ENCODE results near the gene HEPHL1. TPM values are rescaled to one million over a fixed set of nuclear protein-coding genes. Genes with fewer than 3 reads are reported as not detected.

The HEPHL1 gene
- total RNA-seq, 3 donors from 2014 or later (not counting 1 experiment from before 2014, with no cell fraction given): not detected

DNA sequence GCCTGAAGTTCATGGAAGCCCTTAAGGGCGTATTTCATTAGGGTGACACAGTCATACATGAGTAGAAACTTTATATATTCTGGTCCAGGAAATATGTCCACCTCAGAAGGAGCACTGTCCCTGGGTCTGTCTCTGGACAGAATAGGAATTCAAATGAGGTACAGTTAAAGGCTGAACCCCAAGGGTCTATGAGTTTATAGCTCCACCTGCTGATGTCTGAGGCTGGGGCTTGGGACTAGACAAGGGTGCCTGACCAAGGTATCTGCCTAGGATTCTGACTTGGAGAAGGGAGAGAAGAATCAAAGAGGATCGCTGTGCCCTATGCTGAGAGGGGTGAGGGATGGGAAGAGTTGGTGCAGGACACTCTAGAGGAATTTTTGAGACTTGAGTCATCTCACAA is 14.9 kb downstream of the HEPHL1 start:
- DNase-seq: no peak
- no peak overlapping the region for H3K4me3 Mint-ChIP-seq
- no peak overlapping the region for H3K27ac Mint-ChIP-seq
- no peaks in the 10 kb centered on the region for H3K27me3 Mint-ChIP-seq (ENCODE audit: low read depth in 2 of 2)
- intact Hi-C loops (cut with micrococcal nuclease): no loop called here
- H3K4me1 ChIP-seq (ENCODE audit: control insufficient read depth, insufficient read depth, low read length): no peaks in the 10 kb centered on the region
- no peaks in the 10 kb centered on the region for H3K36me3 Mint-ChIP-seq
- WGBS (ENCODE audit: insufficient coverage): 83% methylated on average over 2 of the region's 2 CpGs
- H3K4me1 Mint-ChIP-seq: no peaks in the 10 kb centered on the region
- H3K9me3 Mint-ChIP-seq: peaks cover 2 to 7% of the 10 kb centered on the region in 2 donors
- no peak overlapping the region for H3K4me3 ChIP-seq (ENCODE audit: low read length)
- no peaks in the 10 kb centered on the region for H3K9me3 ChIP-seq (ENCODE audit: control insufficient read depth, insufficient read depth, low read length)
- no peak for TF ChIP-seq CTCF (IDR thresholded peaks at IDR 0.05)
- H3K36me3 ChIP-seq (ENCODE audit: control insufficient read depth, insufficient read depth, low read length): no peaks in the 10 kb centered on the region
- H3K27me3 ChIP-seq (ENCODE audit: control insufficient read depth, insufficient read depth, low read length): no peaks in the 10 kb centered on the region
- no peak overlapping the region for H3K27ac ChIP-seq (ENCODE audit: low read length)
- ATAC-seq: no peak

DNA sequence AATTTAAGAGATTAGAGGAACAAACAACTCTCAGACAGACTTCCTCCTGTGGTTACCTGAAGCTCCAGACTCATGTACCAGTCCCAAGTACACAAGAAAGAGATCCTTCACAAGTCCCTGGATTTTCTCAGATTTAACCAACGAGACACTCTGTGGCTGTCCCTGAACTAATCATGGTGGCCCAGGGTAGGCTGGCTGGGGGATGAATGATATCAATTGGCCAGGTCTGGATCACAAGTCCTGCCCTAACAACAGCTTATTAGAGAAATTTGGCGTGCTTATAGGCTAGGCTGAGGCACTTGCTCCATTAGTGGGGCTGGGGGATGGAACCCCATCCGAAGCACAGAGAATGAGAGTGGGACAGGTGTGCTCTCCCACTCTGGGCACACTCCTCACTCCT is 22.1 kb downstream of the HEPHL1 start:
- H3K27me3 Mint-ChIP-seq (ENCODE audit: low read depth in 2 of 2): no peaks in the 10 kb centered on the region
- H3K9me3 Mint-ChIP-seq: peaks cover 0 to 4% of the 10 kb centered on the region in 2 donors
- no peak overlapping the region for H3K4me3 ChIP-seq (ENCODE audit: low read length)
- H3K27me3 ChIP-seq (ENCODE audit: control insufficient read depth, insufficient read depth, low read length): no peaks in the 10 kb centered on the region
- no peak overlapping the region for H3K27ac Mint-ChIP-seq
- TF ChIP-seq CTCF (IDR thresholded peaks at IDR 0.05): no peak
- H3K27ac ChIP-seq (ENCODE audit: low read length): no peak overlapping the region
- H3K9me3 ChIP-seq (ENCODE audit: control insufficient read depth, insufficient read depth, low read length): no peaks in the 10 kb centered on the region
- DNase-seq (no peak), ATAC-seq (peak in 1 of 3 donors; percentile 30)
- H3K4me3 Mint-ChIP-seq: no peak overlapping the region
- no peaks in the 10 kb centered on the region for H3K36me3 Mint-ChIP-seq
- H3K4me1 ChIP-seq (ENCODE audit: control insufficient read depth, insufficient read depth, low read length): no peaks in the 10 kb centered on the region
- H3K36me3 ChIP-seq (ENCODE audit: control insufficient read depth, insufficient read depth, low read length): no peaks in the 10 kb centered on the region
- WGBS (ENCODE audit: insufficient coverage): 53% methylated on average over 3 of the region's 3 CpGs
- intact Hi-C loops (cut with micrococcal nuclease): no loop called here
- H3K4me1 Mint-ChIP-seq: no peaks in the 10 kb centered on the region

GRCh38 chr11:94046796-94047195 is 25.6 kb downstream of the HEPHL1 start:
- 95% methylated on average over 1 of the region's 1 CpG for WGBS (ENCODE audit: insufficient coverage)
- Histone ChIP-seq H3K36me3 (ENCODE audit: control insufficient read depth, insufficient read depth, low read length) (no peaks in the 10 kb centered on the region), H3K4me3 (ENCODE audit: low read length) (no peak overlapping the region), H3K4me1 (ENCODE audit: control insufficient read depth, insufficient read depth, low read length) (no peaks in the 10 kb centered on the region), H3K9me3 (ENCODE audit: control insufficient read depth, insufficient read depth, low read length) (no peaks in the 10 kb centered on the region), H3K27ac (ENCODE audit: low read length) (no peak overlapping the region), H3K27me3 (ENCODE audit: control insufficient read depth, insufficient read depth, low read length) (no peaks in the 10 kb centered on the region)
- intact Hi-C loops (cut with micrococcal nuclease): no loop called here
- no peak overlapping the region for H3K4me3 Mint-ChIP-seq
- H3K9me3 Mint-ChIP-seq: peaks cover 3 to 4% of the 10 kb centered on the region in 2 donors
- DNase-seq (no peak), ATAC-seq (no peak)
- H3K36me3 Mint-ChIP-seq: no peaks in the 10 kb centered on the region
- peaks cover 0 to 3% of the 10 kb centered on the region in 2 donors for H3K27me3 Mint-ChIP-seq (ENCODE audit: low read depth in 2 of 2)
- H3K4me1 Mint-ChIP-seq: no peaks in the 10 kb centered on the region
- no peak overlapping the region for H3K27ac Mint-ChIP-seq
- TF ChIP-seq CTCF (IDR thresholded peaks at IDR 0.05): no peak

DNA sequence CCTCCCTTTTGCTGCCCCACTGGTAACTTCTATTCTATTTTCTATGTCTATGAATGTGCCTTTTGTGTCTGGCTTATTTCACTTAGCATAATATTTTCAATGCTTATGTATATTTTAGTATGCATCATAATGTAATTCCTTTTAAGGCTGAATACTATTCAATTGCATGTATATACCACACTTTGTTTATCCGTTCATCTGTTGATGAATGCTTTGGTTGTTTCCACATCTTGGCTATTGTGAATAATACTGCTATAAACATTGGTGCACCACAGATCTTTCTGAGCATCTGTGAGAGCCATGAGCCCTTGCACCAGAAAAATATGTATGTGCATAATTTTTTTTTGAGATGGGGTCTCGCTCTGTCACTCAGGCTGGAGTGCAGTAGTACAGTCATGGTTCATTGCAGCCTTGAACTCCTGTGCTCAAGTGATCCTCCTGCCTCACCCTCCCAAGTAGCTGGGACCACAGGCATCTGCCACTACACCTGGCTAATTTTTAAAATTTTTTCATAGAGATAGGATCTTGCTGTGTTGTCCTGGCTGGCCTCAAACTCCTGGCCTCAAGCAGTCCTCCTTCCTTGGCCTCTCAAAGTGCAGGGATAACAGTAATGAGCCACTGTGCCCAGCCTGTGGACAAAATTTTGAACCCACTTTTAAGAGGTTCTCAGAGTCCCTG is 27.0 kb downstream of the HEPHL1 start:
- H3K9me3 ChIP-seq (ENCODE audit: control insufficient read depth, insufficient read depth, low read length): no peaks in the 10 kb centered on the region
- Mint-ChIP-seq H3K27ac (no peak overlapping the region), H3K36me3 (no peaks in the 10 kb centered on the region), H3K4me3 (no peak overlapping the region), H3K27me3 (ENCODE audit: low read depth in 2 of 2) (peaks cover 0 to 3% of the 10 kb centered on the region in 2 donors), H3K9me3 (peaks cover 3 to 4% of the 10 kb centered on the region in 2 donors), H3K4me1 (no peaks in the 10 kb centered on the region)
- H3K36me3 ChIP-seq (ENCODE audit: control insufficient read depth, insufficient read depth, low read length): no peaks in the 10 kb centered on the region
- no peak for TF ChIP-seq CTCF (IDR thresholded peaks at IDR 0.05)
- intact Hi-C loops (cut with micrococcal nuclease): no loop called here
- no peaks in the 10 kb centered on the region for H3K4me1 ChIP-seq (ENCODE audit: control insufficient read depth, insufficient read depth, low read length)
- no peak for ATAC-seq
- 90% methylated on average over 2 of the region's 2 CpGs for WGBS (ENCODE audit: insufficient coverage)
- no peak overlapping the region for H3K4me3 ChIP-seq (ENCODE audit: low read length)
- H3K27ac ChIP-seq (ENCODE audit: low read length): no peak overlapping the region
- H3K27me3 ChIP-seq (ENCODE audit: control insufficient read depth, insufficient read depth, low read length): no peaks in the 10 kb centered on the region
- DNase-seq: no peak
